IMR-90 (cell line): Measurements from ENCODE around the gene GSE1. TPM values are rescaled to one million over a fixed set of nuclear protein-coding genes. Genes with fewer than 3 reads are reported as not detected.

Experiments used
- ATAC-seq: fragments of 200-7000 bp; cut with Tn5 transposase; 2 replicates; pipeline ENCODE4 v1.9.1; 2020; ENCODE audit warnings: low read depth, mild to moderate bottlenecking, moderate library complexity
- BruUV-seq: library from RNA; stranded (reverse); fragments of 400-500 nt; replicated peaks from 2 replicates; lab custom pipeline; 2021; lab: Mats Ljungman, UMichigan
- CTCF ChIA-PET: fragments of 300-600 bp; formaldehyde crosslinking; extraction: SDS; loops from one replicate; lab custom pipeline; 2021; ENCODE audit warnings: antibody characterized with exemption; lab: Yijun Ruan, JAX
- POLR2A ChIA-PET: fragments of 300-600 bp; sonication (Branson Sonifier 250); formaldehyde crosslinking; loops from one replicate; lab custom pipeline; 2022; ENCODE audit warnings: antibody characterized with exemption; ENCODE audit not compliant: unreplicated experiment; lab: Charles Lee
- DNase-seq: peaks from one replicate; pipeline ENCODE4 v3.0.0; 2013
- H2AFZ ChIP-seq: replicated peaks from 2 replicates; pipeline ENCODE3; 2013; ENCODE audit warnings: low read length, mild to moderate bottlenecking; ENCODE audit not compliant: poor library complexity
- H2AK5ac ChIP-seq: 2 replicates; pipeline ENCODE4 v1.6.1; 2013; ENCODE audit warnings: low read depth, low read length, inconsistent platforms
- H2AK9ac ChIP-seq: replicated peaks from 2 replicates; pipeline ENCODE3; 2013; ENCODE audit warnings: mild to moderate bottlenecking, low read depth, low read length, moderate library complexity; ENCODE audit not compliant: poor library complexity
- H2BK120ac ChIP-seq: 2 replicates; pipeline ENCODE4 v1.6.1; 2013; ENCODE audit warnings: low read depth, low read length, inconsistent platforms
- H2BK15ac ChIP-seq: 3 replicates; pipeline ENCODE4 v1.6.1; 2013; ENCODE audit warnings: low read depth, low read length, inconsistent platforms
- H2BK20ac ChIP-seq: 2 replicates; pipeline ENCODE4 v1.6.1; 2013; ENCODE audit warnings: low read depth, mild to moderate bottlenecking, inconsistent platforms, low read length, moderate library complexity
- H2BK5ac ChIP-seq: 2 replicates; pipeline ENCODE4 v1.6.1; 2013; ENCODE audit warnings: mild to moderate bottlenecking, low read depth, low read length, inconsistent platforms; ENCODE audit not compliant: poor library complexity, severe bottlenecking
- H3K14ac ChIP-seq: replicated peaks from 2 replicates; pipeline ENCODE4 v1.6.1; 2013; ENCODE audit warnings: low read depth, low read length, inconsistent platforms
- H3K18ac ChIP-seq: 2 replicates; pipeline ENCODE4 v1.6.1; 2013; ENCODE audit warnings: low read depth, low read length, control low read depth
- H3K23ac ChIP-seq: 2 replicates; pipeline ENCODE4 v1.6.1; 2013; ENCODE audit warnings: low read depth, low read length, inconsistent platforms
- H3K27ac ChIP-seq: 2 replicates; pipeline ENCODE4 v1.5.1; 2013; ENCODE audit warnings: mild to moderate bottlenecking, control low read depth, low read length; ENCODE audit not compliant: insufficient read depth
- H3K27me3 ChIP-seq: 2 replicates; pipeline ENCODE4 v1.6.1; 2013; ENCODE audit warnings: low read length; ENCODE audit not compliant: control insufficient read depth, insufficient read depth
- H3K36me3 ChIP-seq: 2 replicates; pipeline ENCODE4 v1.6.1; 2013; ENCODE audit warnings: low read length, mixed read lengths; ENCODE audit not compliant: control insufficient read depth, insufficient read depth
- H3K4ac ChIP-seq: 2 replicates; pipeline ENCODE4 v1.6.1; 2013; ENCODE audit warnings: low read depth, low read length, inconsistent platforms
- H3K4me1 ChIP-seq: 2 replicates; pipeline ENCODE4 v1.6.1; 2013; ENCODE audit warnings: low read length, mixed read lengths; ENCODE audit not compliant: control insufficient read depth, insufficient read depth
- H3K4me2 ChIP-seq: 2 replicates; pipeline ENCODE4 v1.6.1; 2013; ENCODE audit warnings: low read depth, mild to moderate bottlenecking, control low read depth, low read length, moderate library complexity
- H3K4me3 ChIP-seq: 2 replicates; pipeline ENCODE4 v1.5.1; 2013; ENCODE audit warnings: low read depth, mild to moderate bottlenecking, control low read depth, low read length, moderate library complexity; ENCODE audit not compliant: insufficient read depth
- H3K56ac ChIP-seq: 2 replicates; pipeline ENCODE4 v1.6.1; 2013; ENCODE audit warnings: low read length, inconsistent platforms; ENCODE audit not compliant: insufficient read depth; ENCODE audit errors: extremely low read depth
- H3K79me1 ChIP-seq, 2 experiments: 2 replicates each; pipeline ENCODE4 v1.6.1; 2013; ENCODE audit warnings: low read length in 2 of 2, inconsistent platforms in 1 of 2, low read depth in 1 of 2
- H3K9ac ChIP-seq: 2 replicates; pipeline ENCODE4 v1.6.1; 2013; ENCODE audit warnings: low read depth, low read length, control low read depth
- H3K9me1 ChIP-seq: 2 replicates; pipeline ENCODE4 v1.6.1; 2013; ENCODE audit warnings: low read length, inconsistent platforms; ENCODE audit not compliant: insufficient read depth
- H3K9me3 ChIP-seq: 2 replicates; pipeline ENCODE4 v1.6.1; 2013; ENCODE audit warnings: low read length; ENCODE audit not compliant: control insufficient read depth, insufficient read depth
- H4K20me1 ChIP-seq: 2 replicates; pipeline ENCODE4 v1.6.1; 2013; ENCODE audit warnings: low read length, inconsistent platforms; ENCODE audit not compliant: insufficient read depth
- H4K5ac ChIP-seq: 2 replicates; pipeline ENCODE4 v1.6.1; 2013; ENCODE audit warnings: mild to moderate bottlenecking, low read depth, low read length, control low read depth
- H4K8ac ChIP-seq, 2 experiments: 2 replicates each; pipeline ENCODE4 v1.6.1; 2013; ENCODE audit warnings: low read depth in 2 of 2, low read length in 2 of 2, control low read depth in 1 of 2, inconsistent platforms in 1 of 2
- H4K91ac ChIP-seq: 2 replicates; pipeline ENCODE4 v1.6.1; 2013; ENCODE audit warnings: low read depth, low read length, inconsistent platforms; ENCODE audit not compliant: insufficient read depth
- BHLHE40 ChIP-seq: fragments of 150-350 bp; IDR thresholded peaks from 2 replicates; pipeline ENCODE4 v1.6.1; 2016; ENCODE audit warnings: mild to moderate bottlenecking, low read depth, low read length
- CEBPB ChIP-seq: IDR thresholded peaks from 2 replicates; pipeline ENCODE4 v1.6.1; 2012; ENCODE audit warnings: low read depth, low read length, improper control_type of control experiment
- CHD1 ChIP-seq: IDR thresholded peaks from 2 replicates; pipeline ENCODE4 v1.6.1; 2012; ENCODE audit warnings: low read depth, low read length, improper control_type of control experiment
- CTCF ChIP-seq: conservative IDR thresholded peaks from 2 replicates; pipeline ENCODE4 v1.5.1; 2012; ENCODE audit warnings: mild to moderate bottlenecking, low read depth, low read length, improper control_type of control experiment
- ELK1 ChIP-seq: fragments of 150-350 bp; IDR thresholded peaks from 2 replicates; pipeline ENCODE4 v1.6.1; 2016; ENCODE audit warnings: low read depth, mild to moderate bottlenecking, low read length, moderate library complexity, borderline replicate concordance
- MAFK ChIP-seq: IDR thresholded peaks from 2 replicates; pipeline ENCODE4 v1.6.1; 2012; ENCODE audit warnings: low read depth, low read length, improper control_type of control experiment
- MAZ ChIP-seq: IDR thresholded peaks from 2 replicates; pipeline ENCODE4 v1.6.1; 2012; ENCODE audit warnings: low read depth, mild to moderate bottlenecking, low read length, improper control_type of control experiment, moderate library complexity, borderline replicate concordance
- MXI1 ChIP-seq: IDR thresholded peaks from 2 replicates; pipeline ENCODE4 v1.6.1; 2012; ENCODE audit warnings: low read depth, mild to moderate bottlenecking, low read length, moderate library complexity, borderline replicate concordance
- NFE2L2 ChIP-seq: fragments of 150-350 bp; IDR thresholded peaks from 2 replicates; pipeline ENCODE4 v1.6.1; 2016; ENCODE audit warnings: low read depth, mild to moderate bottlenecking, low read length
- POLR2A ChIP-seq: IDR thresholded peaks from 2 replicates; pipeline ENCODE4 v1.6.1; 2012; ENCODE audit warnings: mild to moderate bottlenecking, low read depth, low read length
- RAD21 ChIP-seq: IDR thresholded peaks from 2 replicates; pipeline ENCODE4 v1.6.1; 2012; ENCODE audit warnings: low read length, improper control_type of control experiment
- RCOR1 ChIP-seq: IDR thresholded peaks from 2 replicates; pipeline ENCODE4 v1.6.1; 2012; ENCODE audit warnings: mild to moderate bottlenecking, low read length, improper control_type of control experiment; ENCODE audit not compliant: insufficient replicate concordance
- SMC3 ChIP-seq: fragments of 150-350 bp; IDR thresholded peaks from 2 replicates; pipeline ENCODE4 v1.6.1; 2016; ENCODE audit warnings: low read depth, mild to moderate bottlenecking, antibody characterized with exemption, low read length, moderate library complexity
- WGBS, 2 experiments: methylation state at CpG; one replicate each; pipeline versions ENCODE4 v1.1.5 to v1.1.7; 2013; ENCODE audit warnings: missing lambda C conversion rate in 2 of 2; ENCODE audit not compliant: insufficient read length in 1 of 2; ENCODE audit errors: extremely low coverage in 2 of 2; 5-methylcytosine and 5-hydroxymethylcytosine counted together
- dilution Hi-C: fragments of 300-500 bp; cut with HindIII; formaldehyde crosslinking; loops from one replicate; pipeline ENCODE4 v1.14.3; 2018; ENCODE audit warnings: low sequenced_read_pairs; ENCODE audit not compliant: unreplicated experiment
- in situ Hi-C: fragments of 300-500 bp; cut with MboI; formaldehyde crosslinking; loops from 3 replicates; pipeline ENCODE4 v1.14.3; 2019; ENCODE audit warnings: low sequenced_read_pairs, inconsistent platforms, mixed read lengths
- intact Hi-C: fragments of 100-400 bp; cut with micrococcal nuclease; formaldehyde crosslinking; loops from 2 replicates; pipeline ENCODE4 v1.10.0; 2022
- polyA plus RNA-seq, 3 experiments: library from polyadenylated mRNA; depleted of rRNA; stranded (reverse); fragments of >200 nt; gene quantifications; 2 replicates each; pipeline ENCODE4 v1.2.3, GENCODE V29; 2012; ENCODE audit warnings: low replicate concordance in 1 of 3
- total RNA-seq: library from RNA; depleted of rRNA; stranded (reverse); fragments of >200 nt; gene quantifications from 2 replicates; pipeline ENCODE4 v1.2.3, GENCODE V29; 2012
- TF ChIP-seq, protein P1 (sequence below): fragments of 150-350 bp; IDR thresholded peaks from 2 replicates; pipeline ENCODE4 v1.6.1; 2017; ENCODE audit warnings: mild to moderate bottlenecking, antibody characterized with exemption, low read length, low read depth

The GSE1 gene
- total and polyA plus RNA-seq, 2 of the 4 experiments (the other 2 are of a cell fraction): 14.9 to 25.5 TPM

GRCh38 chr16:85688586-85689284 is 75.6 kb downstream of the GSE1 start, which contains the start of gene GINS2:
GINS2 (minus strand) TSS chr16:85688954; CDS start chr16:85688898, 56 bp downstream.
- in situ Hi-C loops (no loop called here), dilution Hi-C loops (no loop called here), intact Hi-C loops (no loop called here)
- no peaks in the 10 kb centered on the region for H3K9me3 ChIP-seq
- DNase-seq (peak; percentile 84), ATAC-seq (peak; percentile 100)
- H3K14ac ChIP-seq: no peak within 1 kb of the TSS
- no peak within 1 kb of the TSS for H3K18ac ChIP-seq
- H3K27ac ChIP-seq: peak within 1 kb of the TSS; percentile 42; the same call in 1 of the 2 replicates
- ChIA-PET POLR2A (no interaction called here), CTCF (interaction anchor here (0.6 kb wide), 1 partner anchor 14 kb away, joined by 3 read pairs; no protein-coding TSS in a partner anchor)
- 0 out of 2 replicates have a peak, but pooled peaks cover 5% of the 10 kb centered on the region for H4K20me1 ChIP-seq
- no peaks in the 10 kb centered on the region for H3K4me1 ChIP-seq
- peak within 1 kb of the TSS in 1 of 2 experiments; percentile 16; a peak in 2 of 4 replicates for H4K8ac ChIP-seq
- no peak within 1 kb of the TSS for H4K91ac ChIP-seq
- 1% methylated on average over 20 of the region's 86 CpGs; no CpG with 5 or more reads in 1 of the 2 experiments for WGBS, 2 experiments
- no TSS peak for BruUV-seq
- peak within 1 kb of the TSS; percentile 69 for H3K9ac ChIP-seq
- peak within 1 kb of the TSS; percentile 87 for H3K4me3 ChIP-seq
- peak within 1 kb of the TSS; percentile 93 for H3K4me2 ChIP-seq
- H3K23ac ChIP-seq: no peak within 1 kb of the TSS
- no peaks in the 10 kb centered on the region for H3K36me3 ChIP-seq
- peaks cover 0 to 22% of the 10 kb centered on the region in 2 experiments; a peak in 2 of 4 replicates for H3K79me1 ChIP-seq
- no peak within 1 kb of the TSS for H4K5ac ChIP-seq
- no peak within 1 kb of the TSS for H2AK5ac ChIP-seq
- H2BK5ac ChIP-seq: no peak within 1 kb of the TSS
- peak within 1 kb of the TSS; percentile 99 for H2AFZ ChIP-seq
- H2BK20ac ChIP-seq: no peak within 1 kb of the TSS
- no peak within 1 kb of the TSS for H2BK120ac ChIP-seq
- peak within 1 kb of the TSS; percentile 88 for H2AK9ac ChIP-seq
- no peak within 1 kb of the TSS for H2BK15ac ChIP-seq
- H3K27me3 ChIP-seq: peaks cover 14% of the 10 kb centered on the region; the same call in 1 of the 2 replicates
- no peak within 1 kb of the TSS; the same call in 1 of the 2 replicates for H3K56ac ChIP-seq
- no peak within 1 kb of the TSS for H3K4ac ChIP-seq
- H3K9me1 ChIP-seq: peaks cover 2% of the 10 kb centered on the region; the same call in 1 of the 2 replicates
- no peak for TF ChIP-seq RCOR1
- no peak for TF ChIP-seq CEBPB
- TF ChIP-seq MAFK: no peak
- no peak for TF ChIP-seq NFE2L2
- peak; percentile 29; the same call in 1 of the 2 replicates for TF ChIP-seq MXI1
- TF ChIP-seq BHLHE40: no peak
- TF ChIP-seq SMC3: no peak
- TF ChIP-seq MAZ: peak; percentile 69; the same call in 1 of the 2 replicates
- no peak for TF ChIP-seq ELK1
- TF ChIP-seq RAD21: no peak
- TF ChIP-seq, protein P1, sequence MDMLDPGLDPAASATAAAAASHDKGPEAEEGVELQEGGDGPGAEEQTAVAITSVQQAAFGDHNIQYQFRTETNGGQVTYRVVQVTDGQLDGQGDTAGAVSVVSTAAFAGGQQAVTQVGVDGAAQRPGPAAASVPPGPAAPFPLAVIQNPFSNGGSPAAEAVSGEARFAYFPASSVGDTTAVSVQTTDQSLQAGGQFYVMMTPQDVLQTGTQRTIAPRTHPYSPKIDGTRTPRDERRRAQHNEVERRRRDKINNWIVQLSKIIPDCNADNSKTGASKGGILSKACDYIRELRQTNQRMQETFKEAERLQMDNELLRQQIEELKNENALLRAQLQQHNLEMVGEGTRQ: no peak
- no peak for TF ChIP-seq CTCF
- TF ChIP-seq POLR2A: 0 out of 2 replicates have a peak, but pooled peaks have one; percentile 30
- no peak for TF ChIP-seq CHD1
